GM13977 (cell line): ENCODE measurements around the gene TACR1.
"Not testable (repeated sequence)": the region's sequence is repeated elsewhere in the genome, so short reads cannot be mapped to it uniquely, and the experiment has no call there.

Experiments used
- DNase-seq: peaks from one replicate; pipeline ENCODE4 v3.0.0; 2012; ENCODE audit warnings: low spot score
- CTCF ChIP-seq: IDR thresholded peaks from 2 replicates; pipeline ENCODE4 v1.5.1; 2012; ENCODE audit warnings: mild to moderate bottlenecking, control low read depth; ENCODE audit not compliant: insufficient read depth; ENCODE audit errors: extremely low read depth, missing control alignments
- in situ Hi-C: fragments of 300-500 bp; cut with MboI; formaldehyde crosslinking; loops from one replicate; pipeline ENCODE4 v1.12.0; 2022; ENCODE audit warnings: low sequenced_read_pairs, low pct_unique_long_range_greater_than_20kb, mixed read lengths, inconsistent platforms; ENCODE audit not compliant: unreplicated experiment

The TACR1 gene

GRCh38 chr2:75058427-75058826 lies 140.9 kb downstream of the TACR1 start:
- in situ Hi-C loops: loop anchor here (25.0 kb wide), 1 partner anchor 554 kb away; no protein-coding TSS in a partner anchor
- no peak for DNase-seq

GRCh38 chr2:75057150-75057549 lies 142.2 kb downstream of the TACR1 start:
- in situ Hi-C loops: loop anchor here (25.0 kb wide), 1 partner anchor 555 kb away; no protein-coding TSS in a partner anchor
- not testable (repeated sequence) for DNase-seq

More at GRCh38 chr2:75058427-75058826, 140.9 kb downstream of the TACR1 start:
- no peak for TF ChIP-seq CTCF

GRCh38 chr2:75055820-75056675 lies 143.3 kb downstream of the TACR1 start:
- in situ Hi-C loops: loop anchor here (25.0 kb wide), 1 partner anchor 556 kb away; no protein-coding TSS in a partner anchor
- DNase-seq: peak; percentile 44
- no peak for TF ChIP-seq CTCF

- no peak for DNase-seq
- in situ Hi-C loops: loop anchor here (25.0 kb wide), 1 partner anchor 557 kb away; no protein-coding TSS in a partner anchor
- no peak for TF ChIP-seq CTCF
Observed at GRCh38 chr2:75055142-75055819, 144.0 kb downstream of the TACR1 start.

GRCh38 chr2:75054296-75054695 lies 145.0 kb downstream of the TACR1 start:
- in situ Hi-C loops: loop anchor here (25.0 kb wide), 1 partner anchor 558 kb away; no protein-coding TSS in a partner anchor
- no peak for DNase-seq
- TF ChIP-seq CTCF: no peak

- in situ Hi-C loops: loop anchor here (25.0 kb wide), 1 partner anchor 559 kb away; no protein-coding TSS in a partner anchor
- DNase-seq: peak; percentile 47
- peak; percentile 72 for TF ChIP-seq CTCF
Observed at GRCh38 chr2:75053484-75054112, 145.7 kb downstream of the TACR1 start.
